HL-60 (cell line): ENCODE results near the gene EGFL8.

Experiments
- CTCF ChIP-seq: IDR thresholded peaks from one replicate; pipeline ENCODE4 v1.5.1; 2011; ENCODE audit warnings: low read length, control low read depth, inconsistent platforms; ENCODE audit not compliant: insufficient read depth
- GABPA ChIP-seq: IDR thresholded peaks from 2 replicates; pipeline ENCODE4 v1.6.1; 2012; ENCODE audit warnings: low read depth
- POLR2AphosphoS5 ChIP-seq: IDR thresholded peaks from 2 replicates; pipeline ENCODE4 v1.6.1; 2012; ENCODE audit warnings: low read depth
- REST ChIP-seq: IDR thresholded peaks from 2 replicates; pipeline ENCODE4 v1.6.1; 2012; ENCODE audit warnings: low read depth; ENCODE audit not compliant: insufficient replicate concordance
- SPI1 ChIP-seq: IDR thresholded peaks from 2 replicates; pipeline ENCODE4 v1.6.1; 2012; ENCODE audit warnings: low read depth, mild to moderate bottlenecking, borderline replicate concordance

GRCh38 chr6:32189069-32189741 lies 24.8 kb downstream of the EGFL8 start:
- TF ChIP-seq CTCF (no peak), REST (no peak), POLR2AphosphoS5 (0 out of 2 replicates have a peak, but pooled peaks have one; percentile 5), GABPA (no peak), SPI1 (no peak)
